ENCODE measurements around the gene TERB1.
"Not testable (repeated sequence)": the region's sequence is repeated elsewhere in the genome, so short reads cannot be mapped to it uniquely, and the experiment has no call there.

TERB1 gene

GRCh38 chr16:66811043-66811442 is 9.7 kb upstream of the TERB1 start:
- no peak for DNase-seq

DNA sequence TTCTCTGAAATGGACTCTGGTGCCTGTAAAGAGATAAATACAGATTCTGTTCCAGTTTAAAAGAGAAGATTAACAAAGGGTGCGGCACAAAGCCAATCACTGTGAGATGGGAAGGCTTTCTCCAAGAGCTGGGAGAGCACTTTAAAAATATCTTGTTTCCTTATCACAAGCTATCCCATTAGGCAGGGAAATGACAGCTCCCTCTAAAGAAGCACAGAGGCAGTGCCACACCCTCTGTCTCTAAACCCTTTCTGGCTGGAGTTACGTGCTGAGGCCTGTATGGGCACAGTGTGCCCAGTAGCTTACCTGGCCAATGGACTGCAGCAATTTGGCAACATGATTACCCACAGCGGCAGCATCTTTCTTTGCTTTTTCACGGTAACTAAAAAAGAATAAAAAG is 9.0 kb upstream of the TERB1 start:
- no peak for DNase-seq

- DNase-seq, result no peak
Observed at GRCh38 chr16:66809765-66810164, 8.4 kb upstream of the TERB1 start.

DNA sequence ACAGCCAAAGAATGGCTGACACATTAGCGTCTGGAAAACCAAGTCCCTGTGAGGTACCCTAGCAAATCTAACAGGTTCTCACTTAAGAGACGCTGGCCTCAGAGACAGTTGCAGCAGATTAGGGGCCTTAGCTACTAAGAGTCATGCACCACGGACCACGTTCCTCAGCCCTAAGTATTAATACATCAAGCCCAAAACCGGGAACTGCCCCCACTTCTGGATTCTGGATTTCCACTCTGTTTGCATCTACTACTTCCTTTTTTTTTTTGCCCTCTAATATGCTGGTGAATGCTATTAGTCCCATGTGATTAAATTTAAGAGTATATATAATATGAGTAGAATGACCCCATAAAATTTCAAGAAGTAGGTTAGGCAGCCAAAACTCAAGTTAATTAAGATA is 775 bp upstream of the TERB1 start:
- DNase-seq, result no peak

- no peak for DNase-seq
Observed at GRCh38 chr16:66800856-66801255, 528 bp downstream of the TERB1 start.

DNA sequence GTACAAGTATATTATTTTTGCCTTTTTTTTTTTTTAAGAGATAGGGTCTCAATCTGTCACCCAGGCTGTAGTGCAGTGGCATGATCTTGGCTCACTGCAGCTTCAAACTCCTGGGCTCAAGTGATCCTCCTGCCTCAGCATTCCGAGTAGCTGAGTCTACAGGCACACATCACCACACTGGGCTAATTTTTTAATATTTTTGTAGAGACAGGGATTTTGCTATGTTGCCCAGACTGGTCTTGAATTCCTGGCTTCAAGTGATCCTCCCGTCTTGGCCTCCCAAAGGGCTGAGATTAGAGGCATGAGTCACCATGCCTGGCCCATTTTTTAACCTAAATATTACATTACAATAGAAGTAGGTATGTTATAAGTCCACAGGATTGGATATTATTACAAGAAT is 3.2 kb downstream of the TERB1 start:
- DNase-seq, result no peak

DNA sequence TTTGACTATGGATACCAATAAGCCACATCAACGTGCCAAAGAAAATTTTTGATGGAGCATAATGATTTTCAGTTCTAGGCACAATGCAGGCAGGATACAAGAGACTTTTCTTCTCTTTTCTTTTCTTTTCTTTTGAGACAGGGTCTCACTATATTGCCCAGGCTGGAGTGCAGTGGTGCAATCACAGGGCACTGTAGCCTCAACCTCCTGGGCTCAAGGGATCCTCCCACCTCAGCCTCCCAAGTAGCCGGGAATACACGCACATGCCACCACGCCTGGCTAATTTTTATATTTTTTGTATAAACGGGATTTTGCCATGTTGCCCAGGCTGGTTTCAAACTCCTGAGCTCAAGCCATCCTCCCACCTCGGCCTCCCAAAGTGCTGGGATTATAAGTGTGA is 7.4 kb downstream of the TERB1 start:
- not testable (repeated sequence) for DNase-seq

- DNase-seq, result no peak
Observed at GRCh38 chr16:66790130-66790733, 11.2 kb downstream of the TERB1 start.

- no peak for DNase-seq
Observed at GRCh38 chr16:66787427-66787826, 14.0 kb downstream of the TERB1 start.

DNA sequence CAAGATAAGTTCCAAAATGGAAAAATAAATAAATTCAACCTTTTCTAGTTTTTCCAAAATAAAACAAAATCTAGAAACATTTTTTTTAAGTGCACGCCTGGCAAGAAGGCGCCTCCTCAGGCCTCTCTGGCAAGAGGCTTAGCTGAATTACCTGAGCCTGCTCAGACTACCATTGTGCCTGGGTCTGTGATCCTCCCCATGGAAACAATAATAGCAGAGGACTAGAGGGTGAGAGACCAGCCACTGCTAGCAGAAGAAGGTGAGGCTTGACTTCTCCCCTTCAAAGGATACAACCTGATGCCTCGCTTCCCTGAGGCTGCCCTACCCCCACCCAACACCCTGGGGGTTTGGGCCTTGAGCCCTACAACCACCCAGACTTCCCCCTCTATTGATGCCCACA is 14.8 kb downstream of the TERB1 start:
- no peak for DNase-seq

GRCh38 chr16:66776457-66776856 is 24.9 kb downstream of the TERB1 start:
- no peak for DNase-seq

DNA sequence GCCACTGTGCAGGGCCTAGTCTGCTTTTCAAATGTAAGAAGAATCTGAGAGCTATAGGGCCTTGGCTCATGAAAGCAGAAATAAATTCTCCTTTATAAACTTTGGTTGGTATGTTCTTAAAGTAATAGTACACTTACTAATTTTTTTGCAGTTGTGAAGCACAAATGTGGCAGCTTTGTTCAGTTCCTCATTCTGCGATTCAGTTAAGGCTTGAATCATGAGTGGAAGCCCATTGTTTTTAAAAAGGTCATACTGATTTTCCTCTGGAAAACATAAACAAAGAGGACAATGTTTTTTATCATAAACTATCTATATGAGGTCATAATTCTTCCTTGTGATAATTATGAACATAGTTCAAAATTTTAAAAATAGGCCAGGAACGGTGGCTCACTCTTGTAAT is 26.4 kb downstream of the TERB1 start:
- DNase-seq, result no peak

GRCh38 chr16:66758086-66758485 is 43.3 kb downstream of the TERB1 start:
- DNase-seq, result no peak

- DNase-seq, result no peak
Observed at GRCh38 chr16:66754819-66755218, 46.6 kb downstream of the TERB1 start.

DNA sequence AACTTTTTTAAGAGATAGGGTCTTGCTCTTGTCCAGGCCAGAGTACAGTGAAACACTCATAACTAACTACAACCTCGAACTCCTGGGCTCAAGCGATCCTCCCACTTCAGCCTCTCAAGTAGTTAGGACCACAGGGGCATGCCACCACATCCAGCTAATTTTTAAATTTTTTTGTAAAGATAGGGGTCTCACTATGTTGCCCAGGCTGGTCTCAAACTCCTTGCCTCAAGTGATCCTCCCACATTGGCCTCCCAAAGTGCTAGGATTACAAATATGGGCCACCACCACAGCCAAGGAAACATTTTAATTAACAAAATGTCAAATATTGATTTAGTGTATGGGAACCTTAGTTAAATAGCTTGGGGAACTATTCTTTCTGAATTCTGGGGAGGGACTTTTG is 47.2 kb downstream of the TERB1 start:
- DNase-seq, result no peak

DNA sequence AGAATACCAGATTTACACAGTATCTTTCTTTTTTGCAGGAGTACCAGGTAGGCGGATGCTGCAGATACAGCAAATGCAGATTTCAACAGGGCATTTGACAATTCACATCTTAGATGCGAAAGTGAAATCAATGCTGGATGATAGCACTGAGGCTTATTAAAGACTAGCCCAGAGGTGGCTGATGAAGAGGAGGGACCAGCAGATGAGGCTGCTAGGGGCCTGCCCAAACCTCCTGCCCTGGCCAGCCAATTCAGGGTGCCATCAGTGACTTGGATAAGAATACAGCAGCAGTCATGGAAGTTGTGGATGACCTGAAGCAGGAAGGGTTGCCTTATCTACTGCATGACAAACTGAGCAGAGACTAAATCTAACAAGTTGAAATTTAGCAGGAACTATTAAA is 48.4 kb downstream of the TERB1 start:
- no peak for DNase-seq

DNA sequence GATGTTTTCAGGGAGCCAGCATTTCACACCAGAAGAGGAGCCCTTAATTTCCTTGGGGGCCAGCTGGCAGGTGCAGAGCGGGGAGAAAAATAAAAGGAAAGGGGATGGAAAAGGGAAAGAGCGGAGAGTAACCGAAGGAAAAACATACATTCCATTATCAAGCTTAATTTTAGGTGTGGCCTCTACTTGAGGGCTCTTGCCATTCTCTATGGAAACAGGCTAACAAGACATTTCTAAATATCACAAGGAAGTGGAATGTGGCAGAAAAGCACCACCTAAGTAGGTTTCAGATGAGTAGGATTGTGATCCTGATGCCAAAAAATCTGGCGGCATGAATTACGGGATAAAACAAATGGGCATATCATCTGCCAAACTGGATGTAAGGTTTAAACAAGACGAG is 49.0 kb downstream of the TERB1 start:
- no peak for DNase-seq

- no peak for DNase-seq
Observed at GRCh38 chr16:66751992-66752322, 49.4 kb downstream of the TERB1 start.

DNA sequence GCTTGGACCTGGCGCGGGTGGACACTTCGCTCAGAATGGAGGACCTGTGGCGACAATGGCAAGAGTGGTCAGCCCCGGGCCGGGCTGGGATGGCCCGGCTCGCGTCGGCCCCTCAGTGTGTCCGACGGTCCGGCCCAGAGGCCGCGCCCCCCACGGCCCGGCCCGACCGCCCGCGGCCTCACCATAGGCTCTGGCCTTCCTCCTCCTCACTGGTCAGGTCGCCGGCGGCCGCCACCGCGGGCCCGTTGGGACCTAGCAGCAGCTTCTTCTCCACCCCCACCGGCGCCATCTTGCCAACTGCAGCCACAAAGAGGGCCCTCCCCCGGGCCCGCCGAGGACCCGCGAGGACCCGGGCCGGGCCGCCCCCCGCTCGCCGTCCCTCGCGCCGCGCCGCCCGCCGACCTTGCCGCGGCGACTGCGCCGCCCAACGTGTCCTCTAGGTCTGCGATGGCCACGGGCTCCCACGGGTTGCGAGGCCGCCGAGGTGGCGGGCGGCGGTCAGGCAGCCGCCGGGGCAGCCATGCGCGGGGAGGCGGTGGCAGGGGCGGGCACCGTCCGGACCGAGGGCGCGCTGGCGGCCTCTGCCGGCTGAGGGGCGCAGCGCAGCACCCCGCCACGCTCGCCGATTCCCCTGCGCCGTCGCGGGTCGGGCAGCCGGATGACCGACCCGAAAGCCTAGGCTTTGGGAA is 49.9 kb downstream of the TERB1 start, which contains the start of gene DYNC1LI2:
DYNC1LI2 (minus strand) TSS at position 307 of the 689 bp plus-strand sequence; CDS start at position 289, 18 bp downstream.
- peak; percentile 59 to 77 (median 75) for DNase-seq

DNA sequence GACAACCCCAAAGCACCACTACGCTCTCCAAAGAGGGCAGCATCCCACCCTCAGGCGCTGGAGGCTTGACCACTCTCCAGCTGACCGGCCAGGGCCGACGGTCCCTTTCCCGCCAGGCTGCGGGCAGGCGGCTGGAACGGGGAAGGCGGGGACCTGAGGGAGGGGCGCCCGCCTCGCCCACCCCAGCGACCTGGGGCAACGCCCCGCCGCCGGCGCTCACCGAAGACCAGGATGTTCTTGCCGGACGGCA is 50.4 kb downstream of the TERB1 start:
- peak in 2 of 5 donors; percentile 14 for DNase-seq

GRCh38 chr16:66750279-66751052 is 50.9 kb downstream of the TERB1 start:
- DNase-seq, result no peak

DNA sequence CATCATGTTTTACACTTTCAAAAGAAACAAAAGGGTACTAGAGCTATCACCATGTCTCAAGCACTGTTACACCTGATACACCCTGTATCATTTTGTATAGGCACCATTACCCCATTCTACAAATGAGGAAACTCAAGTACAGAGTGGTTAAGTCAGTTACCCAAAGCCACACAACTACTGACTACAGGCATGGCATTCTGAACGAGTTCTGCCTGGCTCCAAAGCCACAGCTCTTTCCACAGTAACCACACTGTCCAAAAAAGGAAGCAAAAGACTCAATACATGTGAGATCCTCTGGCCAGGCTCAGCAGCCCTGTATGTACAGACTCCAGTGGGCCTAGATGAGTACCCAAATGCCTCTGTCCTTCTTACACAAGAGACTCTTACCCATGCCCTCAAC is 54.7 kb downstream of the TERB1 start:
- peak in 1 of 5 donors; percentile 41 for DNase-seq

GRCh38 chr16:66746048-66746447 is 55.3 kb downstream of the TERB1 start:
- DNase-seq, result no peak

Measured in T-helper 1 cell (primary cell).